Islet of Langerhans (tissue), 1 donor: Measurements from ENCODE around the gene CLRN2.

Experiments
- FAIRE-seq: peaks from one replicate; lab custom pipeline; 2011; peaks lifted over from hg19 to GRCh38; lab: Jason Lieb, UNC

The CLRN2 gene

GRCh38 chr4:17514865-17515264 is at the start of gene CLRN2:
TSS of gene CLRN2 (plus strand) at chr4:17515165. CDS start at chr4:17515267, 102 bp downstream.
- no peak for FAIRE-seq

GRCh38 chr4:17468619-17469221 is 46.2 kb upstream of the CLRN2 start:
- no peak for FAIRE-seq

GRCh38 chr4:17469931-17470674 is 44.9 kb upstream of the CLRN2 start:
- FAIRE-seq: no peak

- no peak for FAIRE-seq
Observed at GRCh38 chr4:17475481-17475880, 39.5 kb upstream of the CLRN2 start.

- FAIRE-seq: no peak
Observed at GRCh38 chr4:17476853-17477252, 38.1 kb upstream of the CLRN2 start.

- no peak for FAIRE-seq
Observed at GRCh38 chr4:17477774-17478472, 37.0 kb upstream of the CLRN2 start.

- no peak for FAIRE-seq
Observed at GRCh38 chr4:17480210-17480927, 34.6 kb upstream of the CLRN2 start.

GRCh38 chr4:17480955-17481354 is 34.0 kb upstream of the CLRN2 start:
- FAIRE-seq: no peak

- no peak for FAIRE-seq
Observed at GRCh38 chr4:17482716-17483115, 32.2 kb upstream of the CLRN2 start.

- FAIRE-seq: no peak
Observed at GRCh38 chr4:17489123-17489522, 25.8 kb upstream of the CLRN2 start.

- FAIRE-seq: no peak
Observed at GRCh38 chr4:17489721-17490120, 25.2 kb upstream of the CLRN2 start.

GRCh38 chr4:17490575-17491059 is 24.3 kb upstream of the CLRN2 start:
- peak; percentile 93 for FAIRE-seq

- FAIRE-seq: no peak
Observed at GRCh38 chr4:17491196-17491595, 23.8 kb upstream of the CLRN2 start.

- FAIRE-seq: no peak
Observed at GRCh38 chr4:17492058-17492741, 22.8 kb upstream of the CLRN2 start.

- FAIRE-seq: no peak
Observed at GRCh38 chr4:17492876-17493275, 22.1 kb upstream of the CLRN2 start.

- no peak for FAIRE-seq
Observed at GRCh38 chr4:17493619-17494018, 21.3 kb upstream of the CLRN2 start.

GRCh38 chr4:17494258-17495190 is 20.4 kb upstream of the CLRN2 start:
- no peak for FAIRE-seq

GRCh38 chr4:17497890-17498523 is 17.0 kb upstream of the CLRN2 start:
- FAIRE-seq: no peak

- FAIRE-seq: no peak
Observed at GRCh38 chr4:17500574-17500973, 14.4 kb upstream of the CLRN2 start.

- no peak for FAIRE-seq
Observed at GRCh38 chr4:17502756-17503155, 12.2 kb upstream of the CLRN2 start.
